Measurements from ENCODE around the gene GPRC6A.

DNA sequence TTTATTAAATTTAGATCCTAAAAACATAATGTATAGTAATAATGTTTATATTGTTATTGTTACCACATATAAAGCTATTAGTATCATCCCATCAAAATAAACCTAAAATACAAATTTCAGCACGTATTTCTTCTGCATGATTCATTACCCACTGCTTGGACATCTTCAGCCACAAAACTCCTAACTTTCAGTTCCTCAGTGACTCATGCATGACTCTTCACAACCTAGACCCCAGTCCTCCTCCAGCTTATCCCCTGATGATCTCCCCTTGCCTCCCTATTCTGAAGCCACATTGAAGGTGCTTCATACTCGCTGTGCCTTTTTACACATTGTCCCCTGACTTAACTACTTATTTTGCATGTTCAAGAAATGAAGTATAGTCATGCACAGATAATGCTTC, 11.2 kb upstream of the GPRC6A start:
- TF ChIP-seq POLR2A (IDR thresholded peaks at IDR 0.05), result no peak
- TF ChIP-seq, protein P1, sequence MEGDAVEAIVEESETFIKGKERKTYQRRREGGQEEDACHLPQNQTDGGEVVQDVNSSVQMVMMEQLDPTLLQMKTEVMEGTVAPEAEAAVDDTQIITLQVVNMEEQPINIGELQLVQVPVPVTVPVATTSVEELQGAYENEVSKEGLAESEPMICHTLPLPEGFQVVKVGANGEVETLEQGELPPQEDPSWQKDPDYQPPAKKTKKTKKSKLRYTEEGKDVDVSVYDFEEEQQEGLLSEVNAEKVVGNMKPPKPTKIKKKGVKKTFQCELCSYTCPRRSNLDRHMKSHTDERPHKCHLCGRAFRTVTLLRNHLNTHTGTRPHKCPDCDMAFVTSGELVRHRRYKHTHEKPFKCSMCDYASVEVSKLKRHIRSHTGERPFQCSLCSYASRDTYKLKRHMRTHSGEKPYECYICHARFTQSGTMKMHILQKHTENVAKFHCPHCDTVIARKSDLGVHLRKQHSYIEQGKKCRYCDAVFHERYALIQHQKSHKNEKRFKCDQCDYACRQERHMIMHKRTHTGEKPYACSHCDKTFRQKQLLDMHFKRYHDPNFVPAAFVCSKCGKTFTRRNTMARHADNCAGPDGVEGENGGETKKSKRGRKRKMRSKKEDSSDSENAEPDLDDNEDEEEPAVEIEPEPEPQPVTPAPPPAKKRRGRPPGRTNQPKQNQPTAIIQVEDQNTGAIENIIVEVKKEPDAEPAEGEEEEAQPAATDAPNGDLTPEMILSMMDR (IDR thresholded peaks at IDR 0.05), result no peak

Data from Peyer's patch (tissue), 4 donors.